ENCODE measurements around the gene MMAA. TPM values are rescaled to one million over a fixed set of nuclear protein-coding genes. Genes with fewer than 3 reads are reported as not detected.

Gene MMAA
- 2.6 and 2.9 TPM in 2 replicates for total RNA-seq

GRCh38 chr4:145618932-145619638 lies at the start of gene MMAA:
Gene MMAA, plus strand, starts transcription at chr4:145619385. Its CDS starts 19,755 bp downstream, at chr4:145639140.

GRCh38 chr4:145679991-145680455 lies 60.8 kb downstream of the MMAA start, which contains the start of gene C4orf51:
Gene C4orf51, plus strand, starts transcription at chr4:145680146. Its CDS starts 58 bp downstream, at chr4:145680204.

Other genes starting within 250 kb of the MMAA start
- gene SMAD1, start 137.5 kb upstream of the MMAA start, total RNA-seq = 34.7 and 41.7 TPM in 2 replicates
- not detected in 2 replicates for gene C4orf51, start 60.8 kb downstream of the MMAA start, total RNA-seq